Measurements from ENCODE around the gene SLC9A6.

SLC9A6 gene

GRCh38 chrX:135985157-135985972, at the start of gene SLC9A6:
Gene SLC9A6 (plus strand): TSS chrX:135985435. CDS start chrX:135985659, 224 bp downstream.
- DNase-seq, result peak; percentile 33

- DNase-seq, result no peak
Measured at GRCh38 chrX:135944486-135944885, 40.7 kb upstream of the SLC9A6 start.

- no peak for DNase-seq
Measured at GRCh38 chrX:135951291-135951690, 33.9 kb upstream of the SLC9A6 start.

DNA sequence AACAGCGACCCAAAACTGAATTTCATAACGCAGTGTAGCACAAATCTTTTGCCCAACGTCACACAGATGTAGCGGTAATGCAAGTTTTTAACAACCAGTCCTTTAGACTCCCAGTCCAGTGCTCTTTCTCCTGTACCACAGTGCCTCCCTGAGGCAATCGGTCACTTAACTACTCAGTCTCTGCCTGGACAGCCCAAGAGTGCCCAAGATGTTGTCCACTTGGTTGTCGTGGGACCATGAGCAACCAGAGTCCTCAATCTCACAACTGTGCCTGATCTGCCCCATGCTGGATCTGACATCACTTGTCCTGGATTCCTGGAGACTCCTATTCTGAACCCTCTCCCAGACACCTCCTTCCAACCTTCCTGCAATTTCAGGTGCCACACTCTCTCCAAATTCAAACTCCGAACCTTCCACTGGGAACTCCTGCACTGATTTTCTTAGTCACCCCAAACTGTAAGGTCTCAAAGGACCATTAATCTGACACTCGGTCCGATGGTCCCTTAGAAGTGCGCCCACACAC, 12.1 kb upstream of the SLC9A6 start:
- no peak for DNase-seq

DNA sequence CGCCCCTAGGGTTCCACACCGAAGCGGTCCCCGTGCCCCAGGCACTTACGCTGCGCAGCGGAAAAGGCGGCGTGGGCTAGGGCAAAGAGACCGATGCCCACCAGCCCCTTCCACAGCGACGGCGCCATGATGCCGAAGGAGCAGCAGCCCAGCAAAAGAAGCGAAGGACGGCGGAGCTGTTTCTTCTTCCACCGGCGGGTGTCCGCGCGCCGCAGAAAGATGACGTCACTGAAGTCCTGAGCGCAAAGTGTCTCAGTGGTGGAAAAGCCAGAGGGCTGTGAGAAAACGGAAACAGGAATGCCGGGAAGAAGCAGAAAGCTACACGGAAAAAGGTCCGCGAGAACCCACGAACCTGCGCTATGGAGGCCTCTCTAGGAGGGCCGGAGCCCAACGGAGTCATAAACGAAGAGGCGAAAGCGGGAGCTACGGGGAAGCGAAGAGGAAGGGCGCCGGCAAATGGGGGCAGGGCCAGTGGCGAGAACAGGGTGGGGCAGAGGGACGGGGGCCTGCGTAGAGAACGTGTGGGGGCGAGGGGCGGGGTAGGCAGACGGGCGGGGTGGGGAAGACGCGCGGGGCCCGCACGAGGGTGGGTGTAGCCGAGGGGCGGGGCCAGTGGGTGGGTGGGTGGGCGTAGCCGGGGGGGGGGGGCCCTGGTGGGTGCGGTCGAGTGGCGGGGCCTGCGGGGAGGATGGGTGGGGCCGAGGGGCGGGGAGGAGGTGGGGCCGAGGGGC, 11.5 kb upstream of the SLC9A6 start, which contains the start of gene MMGT1:
TSS of gene MMGT1 (minus strand) at position 441 of the 731 bp plus-strand sequence. CDS start at position 128, 313 bp downstream.
- DNase-seq, result peak; percentile 43

- peak; percentile 56 for DNase-seq
Measured at GRCh38 chrX:135974279-135974856, 10.9 kb upstream of the SLC9A6 start.

- DNase-seq, result no peak
Measured at GRCh38 chrX:135975421-135975820, 9.8 kb upstream of the SLC9A6 start.

GRCh38 chrX:135977611-135978010, 7.6 kb upstream of the SLC9A6 start:
- DNase-seq, result no peak

DNA sequence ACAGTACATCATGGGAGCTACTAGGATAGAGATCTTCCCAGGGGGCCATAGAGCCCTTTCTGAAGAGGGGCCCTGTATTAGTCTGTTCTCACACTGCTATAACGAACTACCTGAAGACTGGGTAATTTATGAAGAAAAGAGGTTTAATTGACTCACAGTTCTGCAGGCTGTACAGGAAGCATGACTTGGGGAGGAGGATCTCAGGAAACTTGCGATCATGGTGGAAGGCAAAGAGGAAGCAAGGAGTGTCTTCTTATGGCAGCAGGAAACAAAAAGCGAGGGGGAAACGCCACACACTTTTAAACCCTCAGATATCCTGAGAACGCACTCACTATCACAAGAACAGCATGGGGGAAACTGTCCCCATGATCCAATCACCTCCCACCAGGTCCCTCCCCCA, 4.2 kb upstream of the SLC9A6 start:
- DNase-seq, result no peak

DNA sequence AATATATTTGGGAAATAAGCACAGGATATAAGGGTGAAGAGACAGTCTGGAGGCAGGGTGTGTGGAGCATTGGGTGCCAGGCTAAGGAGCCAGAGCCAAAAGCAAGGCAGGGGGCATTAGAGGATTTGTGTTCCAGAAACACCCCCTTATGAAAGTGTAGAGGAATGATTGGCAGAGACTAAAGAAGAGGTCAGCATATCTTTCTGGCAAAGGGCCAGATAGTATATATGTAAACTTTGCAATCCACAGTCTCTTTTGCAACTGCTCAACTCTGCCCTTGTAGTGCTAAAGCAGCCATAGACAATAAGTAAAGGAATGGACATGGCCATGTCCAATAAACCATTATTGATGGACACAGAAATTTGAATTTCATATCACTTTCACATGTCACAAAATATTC, 3.6 kb upstream of the SLC9A6 start:
- no peak for DNase-seq

DNA sequence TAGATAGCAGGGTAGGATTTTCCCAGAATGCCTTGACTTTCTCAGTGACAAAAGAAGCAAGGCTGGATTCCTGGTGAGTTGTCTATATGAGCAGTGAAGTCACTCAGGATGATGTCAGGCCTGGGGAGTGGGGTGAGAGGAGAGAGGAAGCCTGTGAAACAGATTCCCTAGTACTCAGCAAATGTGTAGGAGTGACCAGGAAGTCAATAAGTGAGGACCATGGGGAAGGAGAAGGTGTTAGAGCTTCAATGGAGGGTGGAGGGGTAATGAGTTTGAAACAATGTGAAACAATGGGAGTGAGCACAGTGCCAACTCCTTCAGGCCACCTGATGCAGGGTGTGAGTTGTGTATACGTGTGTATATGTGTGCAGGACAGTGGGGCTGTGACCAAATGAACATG, 2.4 kb upstream of the SLC9A6 start:
- DNase-seq, result no peak

GRCh38 chrX:135984256-135984655, 979 bp upstream of the SLC9A6 start:
- DNase-seq, result no peak

GRCh38 chrX:135984791-135985156, 461 bp upstream of the SLC9A6 start:
- no peak for DNase-seq

DNA sequence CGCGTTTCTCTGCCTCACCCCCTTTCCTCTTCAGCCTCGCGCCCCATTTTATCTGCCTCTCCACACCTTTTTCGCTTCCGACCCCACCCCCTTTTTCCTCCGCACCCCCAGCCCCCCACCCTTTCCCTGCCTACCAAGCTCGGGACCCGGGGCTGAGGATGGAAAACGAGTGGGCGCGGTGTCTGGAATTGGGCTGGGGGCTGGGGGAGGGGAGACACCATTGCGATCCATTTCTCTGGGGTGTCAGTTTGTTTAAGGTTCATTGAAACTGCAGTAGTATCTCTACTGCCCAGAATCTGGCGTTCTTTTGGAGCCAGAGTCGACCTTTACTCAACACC, 707 bp downstream of the SLC9A6 start:
- no peak for DNase-seq

DNA sequence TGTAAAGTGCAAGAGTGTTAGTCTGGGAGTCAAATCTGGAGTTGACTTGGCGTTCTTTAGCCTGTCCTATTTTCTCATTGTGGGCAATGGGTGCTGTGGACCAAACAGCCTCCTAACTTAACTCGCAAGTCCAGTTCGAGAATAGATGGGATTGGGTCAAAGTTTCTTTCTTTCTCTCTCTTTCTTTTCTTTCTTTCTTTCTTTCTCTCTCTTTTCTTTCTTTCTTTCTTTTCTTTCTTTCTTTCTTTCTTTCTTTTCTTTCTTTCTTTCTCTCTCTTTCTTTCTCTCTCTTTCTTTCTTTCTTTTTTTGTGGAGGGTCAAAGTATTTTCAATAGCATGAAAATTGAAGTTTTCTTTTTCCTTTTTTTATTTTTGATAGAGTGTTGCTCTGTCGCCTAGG, 3.0 kb downstream of the SLC9A6 start:
- DNase-seq, result no peak

DNA sequence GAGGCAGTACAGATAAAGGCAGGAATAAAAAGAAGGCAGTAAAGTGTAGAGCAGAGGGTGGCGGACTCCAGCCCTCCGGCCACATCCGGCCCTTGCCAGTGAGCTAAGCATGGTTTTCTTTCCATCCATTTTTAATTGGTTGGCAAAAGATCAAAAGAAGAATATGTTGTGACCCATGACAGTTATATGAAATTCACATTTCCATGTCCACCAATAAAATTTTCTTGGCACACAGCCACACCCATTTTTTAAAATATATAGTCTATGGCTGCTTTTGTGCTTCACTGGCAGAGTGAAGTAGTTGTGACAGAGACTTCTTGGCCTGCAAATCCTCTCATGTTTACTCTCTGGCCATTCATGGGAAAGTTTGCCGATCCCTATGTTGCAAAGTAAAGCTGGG, 29.8 kb downstream of the SLC9A6 start:
- DNase-seq, result no peak

- DNase-seq, result no peak
Measured at GRCh38 chrX:136016881-136017280, 31.6 kb downstream of the SLC9A6 start.

GRCh38 chrX:136019226-136019625, 34.0 kb downstream of the SLC9A6 start:
- DNase-seq, result no peak

DNA sequence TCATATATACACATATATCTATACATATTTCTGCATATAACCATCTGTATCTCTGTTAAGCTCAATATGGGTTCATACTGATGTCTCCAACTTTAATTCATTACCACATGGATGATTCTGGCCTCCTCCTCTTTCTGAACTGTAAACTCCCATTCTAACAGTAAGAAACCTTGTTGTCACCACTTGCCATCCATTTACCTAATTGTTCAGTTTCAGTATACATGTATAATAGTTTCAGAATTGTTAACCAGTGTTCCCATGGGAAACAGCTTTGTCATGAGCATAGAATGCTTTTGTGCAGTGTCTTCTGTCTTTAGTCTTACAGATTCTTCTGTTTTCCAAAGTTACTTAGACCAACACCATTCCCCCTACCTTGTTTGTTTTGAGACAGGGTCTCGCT, 35.9 kb downstream of the SLC9A6 start:
- DNase-seq, result no peak

DNA sequence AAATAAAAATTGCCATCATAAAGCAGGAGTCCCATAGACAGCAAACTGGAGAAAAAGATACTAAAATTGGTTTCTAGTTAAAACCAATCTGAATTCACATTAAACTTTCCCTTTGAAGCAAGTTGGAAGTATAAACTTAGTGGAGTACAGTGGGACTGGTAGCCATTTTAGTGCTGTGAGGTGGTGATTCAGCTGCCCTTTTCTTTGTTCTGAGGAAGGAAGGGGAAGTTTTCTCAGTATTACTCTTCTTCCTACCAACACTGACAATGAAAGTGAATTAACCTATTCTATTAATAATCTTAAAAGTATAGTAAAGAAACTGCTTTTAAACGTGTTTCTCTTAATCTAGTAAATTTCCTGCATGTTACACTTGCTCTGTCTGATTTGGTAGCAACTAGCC, 36.7 kb downstream of the SLC9A6 start:
- DNase-seq, result no peak

DNA sequence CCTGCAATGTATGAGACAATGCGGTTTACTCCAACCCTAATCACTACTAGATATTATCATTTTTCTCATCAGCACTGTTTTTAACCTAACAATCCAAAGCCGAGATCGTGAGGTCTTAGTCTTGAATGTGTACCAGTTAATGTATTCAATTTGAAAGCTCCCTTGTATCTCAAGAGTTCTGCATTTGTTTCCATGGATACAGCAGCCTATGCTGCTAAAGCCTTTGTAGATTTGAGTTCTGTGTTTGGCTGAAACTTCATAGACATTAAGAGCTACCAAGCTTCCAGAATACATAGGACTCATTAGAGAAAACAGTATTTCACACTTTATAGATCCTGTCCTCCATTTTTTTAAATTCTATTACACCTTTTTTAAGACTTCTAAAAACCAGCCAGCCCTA, 39.9 kb downstream of the SLC9A6 start:
- no peak for DNase-seq

- no peak for DNase-seq
Measured at GRCh38 chrX:136028383-136028984, 43.2 kb downstream of the SLC9A6 start.

DNA sequence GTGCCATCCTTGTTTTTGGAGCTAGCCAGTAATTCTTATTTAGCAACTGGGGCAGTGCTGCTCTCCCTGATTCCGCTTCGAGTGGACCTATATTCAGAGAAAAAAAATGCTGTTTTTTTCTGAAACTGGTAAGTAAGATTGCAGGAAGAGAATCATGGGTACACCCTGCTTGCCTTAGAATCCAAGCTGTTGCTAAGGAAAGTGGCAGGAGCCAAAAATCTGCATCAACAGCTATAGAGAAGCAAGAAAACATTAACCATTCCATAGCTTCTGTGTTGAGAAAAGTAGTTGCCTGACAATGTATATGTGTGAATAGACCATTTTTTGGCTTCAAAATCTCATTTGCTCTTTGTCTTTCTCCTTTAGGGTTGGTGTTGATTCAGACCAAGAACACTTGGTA, 44.5 kb downstream of the SLC9A6 start:
- no peak for DNase-seq

Measured in NCI-H2107 (cell line).